CD4-positive, alpha-beta T cell treated with Interleukin-4 for 1 hour (primary cell): ENCODE measurements around the gene LORICRIN.

Experiments used
- DNase-seq, 2 donors: peaks; one replicate each; pipeline ENCODE4 v3.0.0-alpha.2; 2020 to 2022

Gene LORICRIN

GRCh38 chr1:153307221-153307600 lies 47.7 kb downstream of the LORICRIN start:
- DNase-seq = no peak

- no peak for DNase-seq
Measured at GRCh38 chr1:153308540-153308939, 49.1 kb downstream of the LORICRIN start.

DNA sequence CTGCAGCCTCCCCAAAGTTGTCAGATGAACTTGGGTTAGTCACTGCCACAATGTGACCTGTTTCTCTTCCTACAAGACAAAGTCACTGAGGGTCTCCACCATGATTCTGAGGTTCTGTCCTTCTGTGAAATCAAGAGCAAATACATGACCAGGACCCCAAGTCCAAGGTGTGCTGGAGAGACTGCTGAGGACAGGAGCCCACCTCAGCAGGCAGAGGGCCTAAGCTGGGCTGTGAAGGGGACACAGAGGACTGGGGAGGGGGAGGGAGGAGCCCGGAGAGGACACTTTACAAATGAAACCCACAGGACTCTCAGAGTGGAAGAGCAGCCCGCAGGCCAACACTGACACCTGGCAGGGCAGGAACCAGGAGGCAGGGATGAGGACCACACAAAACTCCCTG lies 50.0 kb downstream of the LORICRIN start:
- DNase-seq = no peak

DNA sequence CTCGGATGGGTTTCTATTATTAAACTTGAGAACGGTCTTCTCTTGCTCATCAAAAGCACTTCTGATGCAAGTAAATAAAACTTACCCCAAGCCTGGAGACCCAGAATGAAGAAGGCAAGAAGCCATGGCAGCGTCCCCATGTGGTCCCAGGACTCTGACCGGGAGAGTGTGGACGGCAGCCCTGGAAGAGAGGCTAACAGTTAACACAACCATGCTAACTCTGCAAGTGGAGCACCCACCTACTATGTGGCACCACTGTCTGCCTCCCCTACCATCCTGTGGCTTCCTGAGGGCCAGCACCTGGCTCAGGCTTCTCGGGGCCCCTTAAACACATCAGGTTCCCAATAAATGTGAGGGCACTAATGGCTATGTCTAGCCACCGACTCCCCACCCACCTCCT lies 51.0 kb downstream of the LORICRIN start:
- DNase-seq = no peak
